HEK293 (cell line): Measurements from ENCODE around the gene HSD17B2.

ENCODE experiments used
- SALL2 ChIP-seq: fragments of 450-650 bp; formaldehyde crosslinking; IDR thresholded peaks from 2 replicates; pipeline ENCODE4 v1.5.0; 2017; ENCODE audit warnings: missing biosample characterization, mild to moderate bottlenecking, missing genetic modification characterization, borderline replicate concordance
- ZBTB17 ChIP-seq: fragments of 450-650 bp; formaldehyde crosslinking; IDR thresholded peaks from 2 replicates; pipeline ENCODE4 v1.5.1; 2016; ENCODE audit warnings: missing biosample characterization, missing genetic modification characterization
- ZNF558 ChIP-seq: fragments of 450-650 bp; formaldehyde crosslinking; IDR thresholded peaks from 2 replicates; pipeline ENCODE4 v1.5.1; 2016; ENCODE audit warnings: missing biosample characterization, missing genetic modification characterization
- ZNF596 ChIP-seq: fragments of 450-650 bp; IDR thresholded peaks from 2 replicates; pipeline ENCODE4 v1.5.0; 2018; ENCODE audit warnings: missing biosample characterization, mild to moderate bottlenecking, missing genetic modification characterization, moderate library complexity
- TF ChIP-seq, protein P1 (sequence below): fragments of 450-650 bp; formaldehyde crosslinking; IDR thresholded peaks from 2 replicates; pipeline ENCODE4 v1.5.1; 2016; ENCODE audit warnings: missing biosample characterization, missing genetic modification characterization

DNA sequence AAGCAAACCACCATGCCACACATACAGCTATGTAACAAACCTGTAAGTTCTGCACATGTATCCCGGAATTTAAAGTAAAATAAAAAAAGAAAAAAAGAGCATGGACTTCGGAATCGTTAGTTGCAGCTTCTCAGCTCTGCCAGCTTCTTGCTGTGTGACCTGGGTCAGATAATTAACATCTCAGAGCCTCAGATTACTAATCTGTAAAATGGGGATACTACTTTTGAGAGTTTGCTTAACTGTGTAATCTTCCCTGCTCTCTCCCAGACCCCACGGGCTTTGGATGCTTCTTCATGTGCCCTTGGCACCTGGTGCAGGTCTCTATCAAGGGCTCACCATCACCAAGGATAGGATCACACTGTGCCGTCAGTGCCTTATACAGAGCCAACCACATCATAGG is 16.6 kb downstream of the HSD17B2 start:
- TF ChIP-seq, protein P1, sequence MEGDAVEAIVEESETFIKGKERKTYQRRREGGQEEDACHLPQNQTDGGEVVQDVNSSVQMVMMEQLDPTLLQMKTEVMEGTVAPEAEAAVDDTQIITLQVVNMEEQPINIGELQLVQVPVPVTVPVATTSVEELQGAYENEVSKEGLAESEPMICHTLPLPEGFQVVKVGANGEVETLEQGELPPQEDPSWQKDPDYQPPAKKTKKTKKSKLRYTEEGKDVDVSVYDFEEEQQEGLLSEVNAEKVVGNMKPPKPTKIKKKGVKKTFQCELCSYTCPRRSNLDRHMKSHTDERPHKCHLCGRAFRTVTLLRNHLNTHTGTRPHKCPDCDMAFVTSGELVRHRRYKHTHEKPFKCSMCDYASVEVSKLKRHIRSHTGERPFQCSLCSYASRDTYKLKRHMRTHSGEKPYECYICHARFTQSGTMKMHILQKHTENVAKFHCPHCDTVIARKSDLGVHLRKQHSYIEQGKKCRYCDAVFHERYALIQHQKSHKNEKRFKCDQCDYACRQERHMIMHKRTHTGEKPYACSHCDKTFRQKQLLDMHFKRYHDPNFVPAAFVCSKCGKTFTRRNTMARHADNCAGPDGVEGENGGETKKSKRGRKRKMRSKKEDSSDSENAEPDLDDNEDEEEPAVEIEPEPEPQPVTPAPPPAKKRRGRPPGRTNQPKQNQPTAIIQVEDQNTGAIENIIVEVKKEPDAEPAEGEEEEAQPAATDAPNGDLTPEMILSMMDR (tag by site-specific recombination): no peak
- TF ChIP-seq ZNF558 (tag by site-specific recombination) (no peak), SALL2 (tag by site-specific recombination) (no peak), ZBTB17 (tag by site-specific recombination) (no peak), ZNF596 (tag by site-specific recombination) (no peak)
